ENCODE measurements around the gene IL25.

GRCh38 chr14:23408307-23408630 is 35.7 kb downstream of the IL25 start:
- TF ChIP-seq RFX5 (IDR thresholded peaks at IDR 0.05; ENCODE audit: low read length) (no peak), MAX (IDR thresholded peaks at IDR 0.05; ENCODE audit: low read depth) (no peak), RAD21 (IDR thresholded peaks at IDR 0.05; ENCODE audit: low read length) (no peak), EP300 (IDR thresholded peaks at IDR 0.05; ENCODE audit: borderline replicate concordance in 1 of 2, low read depth in 1 of 2, low read length in 1 of 2) (no peak), CTCF (IDR thresholded peaks at IDR 0.05) (no peak)
